ENCODE data around the gene ABLIM2.

- TF ChIP-seq CTCF (IDR thresholded peaks at IDR 0.05) (no peak), POLR2A (IDR thresholded peaks at IDR 0.05) (no peak)
Observed at GRCh38 chr4:8029689-8030088, 128.9 kb downstream of the ABLIM2 start.

Data from lower leg skin (tissue), 3 donors.